HG02970 (cell line): ENCODE data around the gene SATB2.

Source experiments
- ATAC-seq: cut with Tn5 transposase; IDR thresholded peaks from one replicate; pipeline ENCODE4 v1.9.1; 2021; ENCODE audit warnings: mild to moderate bottlenecking, moderate library complexity, moderate number of reproducible peaks; ENCODE audit not compliant: unreplicated experiment, low FRiP score

The SATB2 gene

GRCh38 chr2:199336546-199336945, 121.2 kb downstream of the SATB2 start:
- no peak for ATAC-seq

GRCh38 chr2:199335502-199335901, 122.2 kb downstream of the SATB2 start:
- ATAC-seq: no peak

GRCh38 chr2:199329466-199329865, 128.3 kb downstream of the SATB2 start:
- no peak for ATAC-seq

GRCh38 chr2:199329031-199329430, 128.7 kb downstream of the SATB2 start:
- no peak for ATAC-seq

GRCh38 chr2:199325881-199326280, 131.9 kb downstream of the SATB2 start:
- no peak for ATAC-seq

GRCh38 chr2:199322151-199322550, 135.6 kb downstream of the SATB2 start:
- no peak for ATAC-seq

GRCh38 chr2:199317646-199318045, 140.1 kb downstream of the SATB2 start:
- no peak for ATAC-seq

GRCh38 chr2:199316851-199317250, 140.9 kb downstream of the SATB2 start:
- ATAC-seq: no peak

GRCh38 chr2:199315299-199316179, 142.2 kb downstream of the SATB2 start:
- ATAC-seq: no peak

- ATAC-seq: no peak
Observed at GRCh38 chr2:199312931-199313330, 144.8 kb downstream of the SATB2 start.

GRCh38 chr2:199310771-199311585, 146.8 kb downstream of the SATB2 start:
- ATAC-seq: no peak

- ATAC-seq: no peak
Observed at GRCh38 chr2:199309973-199310372, 147.8 kb downstream of the SATB2 start.

GRCh38 chr2:199309411-199309810, 148.3 kb downstream of the SATB2 start:
- ATAC-seq: no peak

- ATAC-seq: no peak
Observed at GRCh38 chr2:199308567-199308966, 149.2 kb downstream of the SATB2 start.

GRCh38 chr2:199307461-199307860, 150.3 kb downstream of the SATB2 start:
- no peak for ATAC-seq

GRCh38 chr2:199306116-199306515, 151.6 kb downstream of the SATB2 start:
- no peak for ATAC-seq

GRCh38 chr2:199303728-199304177, 154.0 kb downstream of the SATB2 start:
- ATAC-seq: no peak

GRCh38 chr2:199302851-199303250, 154.9 kb downstream of the SATB2 start:
- ATAC-seq: no peak

GRCh38 chr2:199288424-199288823, 169.3 kb downstream of the SATB2 start:
- ATAC-seq: no peak

- ATAC-seq: no peak
Observed at GRCh38 chr2:199282309-199282708, 175.4 kb downstream of the SATB2 start.

- ATAC-seq: no peak
Observed at GRCh38 chr2:199279146-199279545, 178.6 kb downstream of the SATB2 start.
